Tibial nerve (tissue), 4 donors: ENCODE measurements around the gene CHMP1A. TPM values are rescaled to one million over a fixed set of nuclear protein-coding genes. Genes with fewer than 3 reads are reported as not detected.

Source experiments
- DNase-seq, 2 donors: peaks; one replicate each; pipeline ENCODE4 v3.0.0-alpha.2; 2019; ENCODE audit warnings: low spot score in 2 of 2
- H3K27ac ChIP-seq, 4 donors: fragments of 200-600 bp; sonication (generic) in 3 of 4; one replicate each; pipeline ENCODE4 v1.5.1; 2017 to 2019; ENCODE audit warnings: mild to moderate bottlenecking in 1 of 4
- H3K27me3 ChIP-seq, 2 donors: fragments of 200-600 bp; sonication (generic) in 1 of 2; one replicate each; pipeline versions ENCODE4 v1.5.1 to v1.6.0; 2017 to 2019
- H3K36me3 ChIP-seq, 3 donors: fragments of 200-600 bp; sonication (generic); one replicate each; pipeline ENCODE4 v1.5.1; 2018 to 2019
- H3K4me1 ChIP-seq, 4 donors: fragments of 200-600 bp; sonication (generic) in 3 of 4; one replicate each; pipeline ENCODE4 v1.5.1; 2017 to 2019
- H3K4me3 ChIP-seq, 4 donors: fragments of 200-600 bp; sonication (generic) in 3 of 4; one replicate each; pipeline ENCODE4 v1.5.1; 2017 to 2019; ENCODE audit warnings: mild to moderate bottlenecking in 1 of 4, moderate library complexity in 1 of 4
- H3K9me3 ChIP-seq, 4 donors: fragments of 200-600 bp; sonication (generic) in 3 of 4; one replicate each; pipeline ENCODE4 v1.5.1; 2017 to 2019
- CTCF ChIP-seq, 5 experiments: fragments of 200-600 bp in 3 of 5; fragments of 450-650 bp in 2 of 5; sonication (generic) in 3 of 5; IDR thresholded peaks; one replicate each; pipeline ENCODE4 v1.5.1; 2016 to 2019; ENCODE audit warnings: antibody characterized with exemption in 5 of 5, mild to moderate bottlenecking in 3 of 5, moderate library complexity in 2 of 5
- EP300 ChIP-seq, 2 donors: sonication (generic); formaldehyde crosslinking; IDR thresholded peaks; one replicate each; pipeline ENCODE4 v1.6.1; 2017; ENCODE audit warnings: antibody characterized with exemption in 2 of 2, mild to moderate bottlenecking in 1 of 2
- POLR2A ChIP-seq, 2 donors: fragments of 450-650 bp; IDR thresholded peaks; one replicate each; pipeline ENCODE4 v1.6.1; 2017; ENCODE audit warnings: antibody characterized with exemption in 2 of 2, mild to moderate bottlenecking in 2 of 2, moderate library complexity in 2 of 2
- whole genome bisulfite sequencing, 2 donors: methylation state at CpG; one replicate each; pipeline ENCODE4 v1.1.5; 2018; 5-methylcytosine and 5-hydroxymethylcytosine counted together
- total RNA-seq, 4 donors: library from RNA; depleted of rRNA; stranded (reverse); fragments of >200 nt; gene quantifications; one replicate each; pipeline ENCODE4 v1.1.0, GENCODE V29; 2016

Gene CHMP1A
- total RNA-seq, 4 donors from 2014 or later = 90.0 to 109 (median 92.7) TPM

- Histone ChIP-seq H3K27ac (no peak overlapping the region), H3K27me3 (peaks cover 0 to 7% of the 10 kb centered on the region in 2 donors), H3K36me3 (no peaks in the 10 kb centered on the region), H3K9me3 (no peaks in the 10 kb centered on the region), H3K4me1 (peaks cover 0 to 13% (median 8%) of the 10 kb centered on the region in 4 donors), H3K4me3 (no peak overlapping the region)
- 57 to 64% methylated on average over 2 to 12 of the region's 14 CpGs for WGBS, 2 donors
- no peak for DNase-seq
- TF ChIP-seq POLR2A (IDR thresholded peaks at IDR 0.05) (no peak), EP300 (IDR thresholded peaks at IDR 0.05) (no peak)
These were observed 59.3 kb downstream of the CHMP1A start for GRCh38 chr16:89598199-89598598.

- Histone ChIP-seq H3K36me3 (no peaks in the 10 kb centered on the region), H3K9me3 (no peaks in the 10 kb centered on the region), H3K27me3 (peaks cover 0 to 4% of the 10 kb centered on the region in 2 donors), H3K27ac (no peak overlapping the region), H3K4me3 (no peak overlapping the region), H3K4me1 (peaks cover 0 to 2% (median 0%) of the 10 kb centered on the region in 4 donors)
- WGBS, 2 donors = 80 to 82% methylated on average over 18 to 19 of the region's 19 CpGs
- TF ChIP-seq EP300 (IDR thresholded peaks at IDR 0.05) = no peak
- TF ChIP-seq CTCF (IDR thresholded peaks at IDR 0.05) = no peak
- TF ChIP-seq POLR2A (IDR thresholded peaks at IDR 0.05) = no peak
- no peak for DNase-seq
These were observed 60.4 kb downstream of the CHMP1A start for GRCh38 chr16:89596957-89597649.

GRCh38 chr16:89596061-89596689, 61.3 kb downstream of the CHMP1A start:
- no peak for TF ChIP-seq EP300 (IDR thresholded peaks at IDR 0.05)
- no peak for TF ChIP-seq CTCF (IDR thresholded peaks at IDR 0.05)
- no peak for TF ChIP-seq POLR2A (IDR thresholded peaks at IDR 0.05)
- no peak overlapping the region for H3K27ac ChIP-seq
- 70 to 82% methylated on average over 22 to 24 of the region's 25 CpGs for WGBS, 2 donors
- no peaks in the 10 kb centered on the region for H3K9me3 ChIP-seq
- no peaks in the 10 kb centered on the region for H3K36me3 ChIP-seq
- DNase-seq = no peak
- no peaks in the 10 kb centered on the region for H3K4me1 ChIP-seq
- H3K27me3 ChIP-seq = no peaks in the 10 kb centered on the region
- H3K4me3 ChIP-seq = no peak overlapping the region

- no peaks in the 10 kb centered on the region for H3K4me1 ChIP-seq
- DNase-seq = no peak
- no peaks in the 10 kb centered on the region for H3K36me3 ChIP-seq
- no peak overlapping the region for H3K4me3 ChIP-seq
- no peaks in the 10 kb centered on the region for H3K9me3 ChIP-seq
- TF ChIP-seq CTCF (IDR thresholded peaks at IDR 0.05) (no peak), EP300 (IDR thresholded peaks at IDR 0.05) (no peak), POLR2A (IDR thresholded peaks at IDR 0.05) (no peak)
- 93 to 94% methylated on average over 32 to 46 of the region's 47 CpGs for WGBS, 2 donors
- no peaks in the 10 kb centered on the region for H3K27me3 ChIP-seq
- no peak overlapping the region for H3K27ac ChIP-seq
These were observed 62.0 kb downstream of the CHMP1A start for GRCh38 chr16:89595330-89596060.

Other genes with a start within 250 kb of the CHMP1A start
- 100 to 1,000 TPM; 104 to 177 (median 112) TPM for gene ANKRD11, start 167.1 kb downstream of the CHMP1A start, total RNA-seq
- 100 to 1,000 TPM; 102 to 178 (median 127) TPM for gene SPG7, start 149.3 kb downstream of the CHMP1A start, total RNA-seq
- gene RPL13, start 97.0 kb downstream of the CHMP1A start, total RNA-seq = 1,000 to 10,000 TPM; 5,811 to 9,745 (median 6,935) TPM
- gene CPNE7, start 82.0 kb downstream of the CHMP1A start, total RNA-seq = 10 to 100 TPM in 1 of 4 donors, 1 to 10 TPM in 1, under 1 TPM in 1, not detected in 1; 0.90 to 10.0 (median 4.2) TPM
- 1 to 10 TPM in 1 of 4 donors, under 1 TPM in 3; 0.39 to 2.5 (median 0.74) TPM for gene DPEP1, start 44.1 kb downstream of the CHMP1A start, total RNA-seq
- 1 to 10 TPM; 4.8 to 9.0 (median 7.2) TPM for gene SPATA33, start 128 bp upstream of the CHMP1A start, total RNA-seq
- gene CDK10, start 29.0 kb upstream of the CHMP1A start, total RNA-seq = 10 to 100 TPM; 32.6 to 93.6 (median 65.7) TPM
- 10 to 100 TPM; 10.7 to 33.6 (median 16.1) TPM for gene SPATA2L, start 44.0 kb upstream of the CHMP1A start, total RNA-seq
- gene VPS9D1, start 63.2 kb upstream of the CHMP1A start, total RNA-seq = 10 to 100 TPM in 1 of 4 donors, 1 to 10 TPM in 3; 5.9 to 14.1 (median 7.0) TPM
- 100 to 1,000 TPM in 1 of 4 donors, 10 to 100 TPM in 3; 48.6 to 146 (median 68.8) TPM for gene ZNF276, start 63.8 kb upstream of the CHMP1A start, total RNA-seq
- 1 to 10 TPM in 3 of 4 donors, under 1 TPM in 1; 0.98 to 7.8 (median 1.6) TPM for gene FANCA, start 158.9 kb upstream of the CHMP1A start, total RNA-seq
- 1 to 10 TPM in 3 of 4 donors, not detected in 1; 1.1 to 7.2 (median 3.1) TPM for gene SPIRE2, start 170.8 kb upstream of the CHMP1A start, total RNA-seq
- gene TCF25, start 215.9 kb upstream of the CHMP1A start, total RNA-seq = 100 to 1,000 TPM; 181 to 350 (median 290) TPM